LNCAP (cell line): ENCODE data around the gene SRSF11.

Experiments used
- CTCF ChIP-seq: fragments of 450-650 bp; IDR thresholded peaks from 2 replicates; pipeline ENCODE4 v1.5.1; 2017; ENCODE audit warnings: mild to moderate bottlenecking

The SRSF11 gene

GRCh38 chr1:70200065-70200464 lies 21.1 kb upstream of the SRSF11 start:
- no peak for TF ChIP-seq CTCF

DNA sequence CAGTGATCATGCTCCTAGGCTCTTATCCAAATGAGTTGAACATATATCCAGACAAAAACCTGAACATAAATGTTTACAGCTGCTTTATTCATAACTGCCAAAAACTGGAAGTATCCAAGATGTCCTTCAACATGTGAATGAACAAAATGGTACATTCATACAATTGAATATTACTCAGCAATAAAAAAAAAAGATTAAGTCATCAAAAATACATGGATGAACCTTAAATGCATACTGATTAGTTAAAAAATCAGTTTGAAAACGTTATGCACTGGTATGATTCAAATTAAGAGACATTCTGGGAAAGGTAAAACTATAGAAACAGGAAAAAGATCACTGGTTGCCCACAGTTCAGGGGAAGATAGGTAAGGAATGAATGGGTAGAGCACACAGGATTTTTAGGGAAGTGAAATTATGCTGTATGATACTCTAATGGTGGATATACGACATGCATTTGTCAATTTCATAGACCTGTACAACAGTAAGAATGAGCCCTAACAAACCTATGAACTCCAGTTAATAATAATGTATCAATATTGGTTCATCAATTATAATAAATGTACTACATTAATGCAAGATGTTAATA lies 18.9 kb upstream of the SRSF11 start:
- no peak for TF ChIP-seq CTCF

- TF ChIP-seq CTCF: no peak
These were observed 17.0 kb upstream of the SRSF11 start for GRCh38 chr1:70204139-70204538.

- no peak for TF ChIP-seq CTCF
These were observed 16.6 kb upstream of the SRSF11 start for GRCh38 chr1:70204600-70204999.

DNA sequence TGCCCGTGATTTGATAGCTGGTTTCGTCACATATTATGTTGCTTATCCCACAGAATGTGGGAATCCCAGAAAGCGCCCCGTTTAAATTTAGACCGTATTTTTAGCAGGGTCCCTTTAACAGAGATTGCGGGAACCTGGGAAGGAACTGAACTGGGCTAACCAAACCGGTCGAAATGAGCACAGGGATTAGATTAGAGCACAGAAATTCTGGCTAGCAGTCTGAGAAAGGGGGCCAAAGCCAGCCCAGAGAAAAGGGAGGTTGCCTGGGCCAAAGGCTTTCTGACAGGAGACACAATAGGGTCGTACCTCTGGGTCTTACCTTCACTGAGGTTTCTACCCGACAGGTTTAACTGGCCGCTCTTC lies 16.1 kb upstream of the SRSF11 start:
- TF ChIP-seq CTCF: no peak

DNA sequence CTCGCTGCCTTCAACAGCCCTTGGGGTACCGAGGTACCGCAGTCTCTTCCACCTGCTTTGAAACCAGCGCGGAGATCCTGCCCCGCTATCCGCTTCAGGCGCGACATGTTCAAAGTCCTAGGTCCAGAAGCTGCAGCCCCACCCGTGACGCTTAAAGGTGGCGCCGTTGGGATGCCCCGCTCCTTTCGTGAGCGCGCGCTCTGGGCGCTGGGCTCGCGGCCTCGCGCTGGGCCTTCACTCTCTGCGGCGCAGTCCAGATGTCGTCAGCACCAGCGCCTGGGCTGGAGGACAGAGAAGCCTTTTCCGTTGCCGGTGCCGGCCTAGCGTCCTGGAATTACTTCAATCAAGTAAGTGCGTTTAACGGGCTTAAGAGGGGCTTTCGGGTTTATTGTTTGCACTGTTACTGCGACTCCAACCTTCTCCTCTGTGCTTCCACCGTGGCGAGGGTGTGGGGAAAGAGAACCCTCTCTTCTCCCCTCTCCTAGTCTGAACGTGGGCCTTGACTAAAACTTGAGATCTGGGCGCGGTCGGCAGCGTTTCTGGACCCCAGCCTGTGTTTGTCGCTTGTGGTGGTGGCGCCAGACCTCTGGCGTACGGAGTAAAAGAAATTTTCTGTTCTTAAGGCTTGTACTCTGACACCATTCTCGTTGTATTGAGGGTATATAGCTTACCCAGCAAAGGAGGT lies 15.6 kb upstream of the SRSF11 start, which contains the start of gene LRRC40:
TSS of gene LRRC40 (minus strand) at position 146 of the 685 bp plus-strand sequence. CDS start at position 107, 39 bp downstream.
- TF ChIP-seq CTCF: no peak

- no peak for TF ChIP-seq CTCF
These were observed 13.7 kb upstream of the SRSF11 start for GRCh38 chr1:70207492-70207891.
